Stimulated activated CD4-positive, alpha-beta T cell treated with anti-CD3 and anti-CD28 coated beads, Interleukin-12 subunit alpha, Interleukin-12 subunit beta, amount 100 ng/mL, for 24 hours (primary cell): ENCODE measurements around the gene PRDX6.
A peak's percentile ranks its signal among the peaks of the same experiment; 100 is the strongest.
"Not testable (repeated sequence)": the region's sequence is repeated elsewhere in the genome, so short reads cannot be mapped to it uniquely, and the experiment has no call there.

ENCODE experiments used
- DNase-seq, 2 experiments: peaks; one replicate each; pipeline ENCODE4 v3.0.0-alpha.2; 2020; ENCODE audit warnings: low read depth in 2 of 2

Gene PRDX6

DNA sequence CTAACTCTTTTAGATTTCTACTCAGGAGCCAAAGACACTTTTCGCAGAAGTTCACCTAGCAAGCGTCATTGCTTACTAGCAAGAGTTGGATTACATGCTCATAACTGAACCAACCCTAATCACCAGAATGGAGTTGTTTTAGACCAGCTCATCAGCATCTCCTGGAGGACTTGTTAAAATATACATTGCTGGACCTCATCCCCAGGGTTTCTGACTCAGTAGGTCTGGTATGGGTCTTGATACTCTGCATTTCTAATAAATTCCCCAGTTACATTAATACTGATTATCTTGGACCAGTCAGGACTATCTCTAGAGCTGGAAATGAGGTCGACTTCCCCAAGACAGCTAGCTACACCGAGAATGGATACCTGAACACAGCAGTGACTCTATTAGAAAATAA lies 9.7 kb upstream of the PRDX6 start:
- no peak for DNase-seq

DNA sequence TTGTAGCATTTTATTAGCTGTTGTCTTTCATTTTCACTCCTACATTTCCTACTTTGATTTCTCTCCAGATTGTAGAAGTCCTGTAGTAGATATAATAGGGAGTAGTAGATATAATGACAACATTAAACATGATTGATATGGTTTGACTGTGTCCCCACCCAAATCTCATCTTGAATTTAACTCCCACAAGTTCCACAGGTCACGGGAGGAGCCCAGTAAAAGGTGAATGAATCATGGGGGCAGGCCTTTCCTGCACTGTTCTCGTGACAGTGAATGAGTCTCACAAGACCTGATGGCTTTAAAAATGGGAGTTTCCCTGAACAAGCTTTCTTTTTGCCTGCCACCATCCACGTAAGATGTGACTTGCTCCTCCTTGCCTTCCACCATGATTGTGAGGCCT lies 7.5 kb upstream of the PRDX6 start:
- DNase-seq, result no peak

DNA sequence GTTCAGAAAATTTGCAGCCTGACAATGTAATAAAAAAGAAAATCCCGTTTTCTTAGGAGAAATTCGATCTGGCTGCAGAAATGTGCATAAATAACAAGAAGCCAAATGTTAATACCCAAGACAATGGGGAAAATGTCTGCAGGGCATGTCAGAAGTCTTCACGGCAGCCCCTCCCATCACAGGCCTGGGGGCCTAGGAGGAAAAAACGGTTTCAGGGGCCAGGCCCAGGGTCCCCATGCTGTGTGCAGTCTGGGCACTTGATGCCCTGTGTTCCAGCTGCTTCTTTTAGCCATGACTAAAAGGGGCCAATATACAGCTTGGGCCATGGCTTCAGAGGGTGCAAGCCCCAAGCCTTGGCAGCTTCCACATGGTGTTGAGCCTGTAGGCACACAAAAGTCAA lies 6.5 kb upstream of the PRDX6 start:
- DNase-seq, result no peak

DNA sequence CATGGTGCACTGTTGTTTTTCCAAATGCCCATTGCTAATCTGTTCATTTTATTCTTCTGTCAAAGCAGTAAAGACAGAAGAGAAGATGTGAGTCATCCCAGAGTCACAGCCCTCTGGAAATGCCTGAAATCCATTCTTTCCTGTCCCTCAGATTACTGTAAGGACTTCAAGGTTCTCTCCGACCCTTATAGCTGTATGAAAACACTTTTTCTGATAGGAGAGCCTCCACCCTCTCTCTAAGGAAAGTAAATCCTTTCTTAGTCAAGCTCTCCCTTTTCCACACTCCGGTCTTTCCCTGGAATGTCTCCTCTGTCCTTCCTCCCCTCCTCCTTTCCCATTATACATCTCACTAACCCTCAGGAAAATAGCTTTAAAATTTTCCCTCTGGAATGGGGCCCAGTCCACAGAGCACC lies 3.5 kb upstream of the PRDX6 start:
- no peak for DNase-seq

DNA sequence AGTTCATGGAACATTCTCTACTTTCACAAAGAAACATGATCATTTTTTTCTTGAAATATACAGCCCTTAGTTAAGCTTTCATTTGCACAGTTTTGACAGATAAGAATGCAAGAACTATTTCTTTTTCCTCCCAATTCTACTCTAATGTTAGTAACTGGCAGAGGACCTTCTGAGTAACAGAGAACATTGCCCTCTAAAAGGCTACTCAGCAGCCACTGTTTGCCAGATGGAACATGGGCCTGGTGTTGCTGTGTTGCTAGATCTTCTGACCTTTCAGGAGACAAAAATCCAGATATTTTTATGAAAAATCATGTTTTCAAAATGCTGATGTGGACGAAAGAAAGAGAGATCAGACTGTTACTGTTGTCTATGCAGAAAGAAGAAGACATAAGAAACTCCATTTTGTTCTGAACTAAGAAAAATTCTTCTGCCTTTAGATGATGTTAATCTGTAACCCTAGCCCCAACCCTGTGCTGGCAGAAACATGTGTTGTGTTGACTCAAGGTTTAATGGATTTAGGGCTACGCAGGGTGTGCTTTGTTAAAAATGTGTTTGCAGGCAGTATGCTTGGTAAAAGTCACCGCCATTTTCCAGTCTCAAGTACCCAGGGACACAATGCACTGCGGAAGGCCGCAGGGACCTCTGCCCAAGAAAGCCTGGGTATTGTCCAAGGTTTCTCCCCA lies 2.9 kb upstream of the PRDX6 start:
- DNase-seq, result no peak

DNA sequence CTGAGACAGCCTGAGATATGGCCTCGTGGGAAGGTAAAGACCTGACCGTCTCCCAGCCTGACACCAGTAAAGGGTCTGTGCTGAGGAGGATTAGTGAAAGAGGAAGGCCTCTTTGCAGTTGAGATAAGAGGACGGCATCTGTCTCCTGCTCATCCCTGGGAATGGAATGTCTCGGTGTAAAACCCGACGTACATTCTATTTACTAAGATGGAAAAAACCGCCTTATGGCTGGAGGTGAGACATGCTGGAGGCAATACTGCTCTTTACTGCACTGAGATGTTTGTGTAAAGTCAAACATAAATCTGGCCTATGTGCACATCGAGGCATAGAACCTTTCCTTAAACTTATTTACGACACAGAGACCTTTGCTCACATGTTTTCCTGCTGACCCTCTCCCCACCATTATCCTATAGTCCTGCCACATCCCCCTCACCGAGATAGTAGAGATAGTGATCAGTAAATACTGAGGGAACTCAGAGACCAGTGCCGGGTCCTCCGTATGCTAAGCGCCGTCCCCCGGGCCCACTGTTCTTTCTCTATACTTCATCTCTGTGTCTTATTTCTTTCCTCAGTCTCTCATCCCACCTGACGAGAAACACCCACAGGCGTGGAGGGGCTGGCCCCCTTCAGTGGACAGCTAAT lies 2.2 kb upstream of the PRDX6 start:
- not testable (repeated sequence) for DNase-seq

DNA sequence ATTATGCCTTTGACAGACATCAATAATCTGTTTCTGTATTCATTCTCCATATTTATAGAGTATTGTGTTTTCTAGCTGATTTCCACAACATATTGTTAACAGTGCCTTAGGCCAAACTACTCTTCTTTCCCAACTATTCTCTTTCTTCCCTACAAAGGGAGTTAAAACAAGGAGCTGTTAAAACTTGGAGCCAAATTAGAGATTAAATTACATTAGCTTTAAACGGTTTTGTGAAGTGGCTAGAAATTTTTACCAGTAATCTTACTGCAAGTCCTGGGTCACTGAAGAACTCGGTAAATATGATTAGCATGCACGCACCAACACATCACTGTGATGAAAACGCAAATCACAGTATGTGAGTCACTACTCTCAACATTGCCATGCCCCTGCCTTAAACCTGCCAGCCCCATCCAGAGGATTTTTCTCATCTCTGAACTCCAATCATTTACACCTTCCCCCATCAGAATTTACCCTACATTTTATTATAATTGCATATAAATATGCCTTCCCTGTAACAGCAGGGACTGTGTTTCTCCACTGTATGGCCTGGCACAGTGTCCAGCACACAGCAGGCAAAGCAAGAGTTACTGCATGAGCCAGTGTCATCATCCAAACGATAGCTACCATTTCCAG lies 1.5 kb upstream of the PRDX6 start:
- peak in 1 of 2 experiments; percentile 15 for DNase-seq

DNA sequence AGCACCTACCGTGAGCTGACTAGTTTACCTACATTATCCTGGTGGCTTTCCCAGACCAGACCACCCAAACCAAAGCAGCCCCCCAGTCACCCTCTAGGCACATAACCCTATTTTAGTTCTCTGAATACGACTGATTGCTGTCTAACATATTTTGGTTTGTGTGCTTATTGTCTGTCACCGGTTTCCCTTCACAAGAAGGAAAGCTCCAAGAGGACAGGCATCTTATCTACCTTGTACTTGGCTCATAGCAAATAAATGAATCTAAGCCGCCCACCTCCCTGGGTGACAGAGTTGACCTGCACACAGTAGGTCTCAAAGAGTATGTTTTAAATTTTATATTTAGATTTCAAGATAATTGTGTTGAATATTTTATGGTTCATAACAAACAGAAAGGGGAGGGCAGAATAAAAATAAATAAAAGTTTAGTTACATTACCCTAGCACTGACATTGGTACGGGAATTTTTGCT lies 904 bp upstream of the PRDX6 start:
- DNase-seq, result no peak

DNA sequence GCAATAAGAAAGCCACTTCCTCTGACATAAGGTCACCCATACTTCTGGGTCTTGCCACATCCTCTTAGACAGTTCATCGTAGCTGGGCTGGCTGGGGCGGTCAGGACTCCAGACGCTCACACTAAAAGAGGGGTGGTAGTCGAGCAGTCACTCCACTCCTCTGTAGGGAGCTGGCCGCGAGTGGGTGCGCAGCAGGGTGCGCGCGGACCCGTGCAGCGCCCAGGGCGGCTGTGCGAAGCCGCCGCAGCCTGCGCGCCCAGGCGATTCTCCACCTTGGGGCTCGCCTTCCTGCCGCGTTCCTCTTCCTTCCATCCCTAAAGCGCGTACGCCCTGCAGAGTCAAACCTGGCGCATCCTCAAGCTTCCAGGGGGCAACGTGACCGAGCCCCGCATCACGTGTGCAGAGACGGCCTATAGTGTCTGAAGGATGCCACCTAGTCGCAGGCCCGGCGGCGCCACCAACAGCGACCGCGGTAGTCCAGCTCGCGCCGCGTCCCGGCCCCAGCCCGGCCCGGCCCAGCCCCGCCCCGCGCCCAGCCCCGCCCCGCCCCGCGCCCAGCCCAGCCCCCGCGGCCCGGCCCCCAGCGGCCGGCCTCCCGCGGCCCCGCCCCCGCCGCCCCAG lies 360 bp upstream of the PRDX6 start:
- peak; percentile 74 to 79 for DNase-seq

DNA sequence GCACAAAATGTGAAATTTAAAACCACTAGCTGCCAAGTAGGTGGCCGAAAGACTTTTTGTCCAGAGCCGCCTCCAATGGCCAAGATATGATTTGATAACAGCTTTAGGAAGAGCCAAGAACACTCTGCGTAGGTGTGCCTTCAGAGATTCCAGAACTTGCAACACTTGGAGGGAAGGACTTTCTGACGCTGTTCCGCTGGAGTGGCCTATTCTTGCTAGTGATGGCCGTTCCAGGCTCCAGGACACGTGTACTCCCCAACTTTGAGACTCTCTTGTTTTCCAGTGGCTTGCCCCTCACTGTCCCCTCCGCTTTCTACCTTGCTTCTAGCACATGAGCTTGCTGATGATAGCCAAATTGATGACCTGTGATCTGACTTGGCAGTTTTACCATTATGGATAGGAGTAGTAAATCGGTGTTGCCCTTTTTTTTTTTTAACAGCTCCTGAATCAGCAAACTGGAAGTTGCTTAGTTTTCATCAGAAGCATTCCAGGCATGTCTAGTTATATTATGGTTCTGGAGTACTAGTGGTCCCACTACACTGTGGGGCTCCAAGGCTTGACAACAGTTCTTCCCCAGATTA lies 1.0 kb downstream of the PRDX6 start:
- DNase-seq, result no peak

DNA sequence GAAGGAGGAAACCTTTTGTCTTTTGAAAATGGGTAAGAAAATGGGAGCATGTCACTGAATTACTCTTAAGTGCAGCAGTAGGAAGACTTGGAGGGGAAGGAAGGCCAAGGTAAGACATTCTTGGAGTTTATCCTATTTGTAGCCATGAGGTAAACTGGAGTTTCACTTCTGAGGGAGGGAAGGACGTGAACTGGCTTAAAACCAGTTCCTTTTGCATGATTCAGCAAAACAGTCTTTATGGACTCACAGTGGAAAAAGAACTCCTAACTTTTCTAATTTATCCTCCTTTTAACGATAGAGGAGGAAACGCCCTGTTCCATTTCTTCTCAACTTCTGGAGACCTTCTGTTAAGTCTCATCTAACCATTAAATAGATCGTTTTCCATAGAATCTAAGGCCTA lies 2.5 kb downstream of the PRDX6 start:
- no peak for DNase-seq

DNA sequence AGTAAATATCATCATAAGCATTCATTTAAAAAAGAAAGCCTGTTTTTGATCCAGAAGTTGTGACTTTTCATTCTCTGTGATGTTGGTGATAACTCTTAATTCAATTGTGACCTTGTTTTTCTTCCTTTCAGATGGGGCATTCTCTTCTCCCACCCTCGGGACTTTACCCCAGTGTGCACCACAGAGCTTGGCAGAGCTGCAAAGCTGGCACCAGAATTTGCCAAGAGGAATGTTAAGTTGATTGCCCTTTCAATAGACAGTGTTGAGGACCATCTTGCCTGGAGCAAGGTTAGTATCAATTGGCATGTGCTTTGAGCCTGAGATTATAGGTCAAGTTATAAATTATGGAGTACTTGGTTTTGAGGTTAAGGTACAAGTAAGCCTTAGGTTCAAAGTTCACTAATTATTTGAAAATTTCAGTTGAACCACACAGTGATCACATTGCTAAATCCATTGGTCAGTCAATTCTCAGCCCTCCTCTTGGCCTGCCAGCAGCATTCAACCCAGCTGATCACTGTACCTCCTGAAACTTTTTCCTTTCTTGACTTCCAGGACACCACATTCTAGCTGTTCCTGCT lies 4.1 kb downstream of the PRDX6 start:
- DNase-seq, result no peak

DNA sequence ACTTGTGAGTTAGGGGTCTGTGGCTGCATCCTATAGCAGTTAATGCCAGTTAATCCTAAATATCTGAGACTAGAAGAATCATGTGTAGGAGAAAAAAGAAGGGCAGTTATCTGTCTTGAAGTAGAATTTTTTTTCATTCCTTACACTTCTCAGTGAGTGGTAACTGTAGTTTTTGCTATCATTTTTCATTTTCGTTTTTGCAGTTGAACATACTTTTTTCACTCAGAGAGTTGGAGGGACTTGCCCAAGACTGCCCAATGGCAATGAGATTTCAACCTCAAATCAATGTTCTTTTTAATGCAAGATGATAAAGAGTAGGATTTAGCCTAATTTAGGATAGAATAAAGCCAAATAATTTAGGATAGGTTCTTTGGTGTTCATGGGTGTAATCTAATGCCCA lies 5.5 kb downstream of the PRDX6 start:
- DNase-seq, result no peak

DNA sequence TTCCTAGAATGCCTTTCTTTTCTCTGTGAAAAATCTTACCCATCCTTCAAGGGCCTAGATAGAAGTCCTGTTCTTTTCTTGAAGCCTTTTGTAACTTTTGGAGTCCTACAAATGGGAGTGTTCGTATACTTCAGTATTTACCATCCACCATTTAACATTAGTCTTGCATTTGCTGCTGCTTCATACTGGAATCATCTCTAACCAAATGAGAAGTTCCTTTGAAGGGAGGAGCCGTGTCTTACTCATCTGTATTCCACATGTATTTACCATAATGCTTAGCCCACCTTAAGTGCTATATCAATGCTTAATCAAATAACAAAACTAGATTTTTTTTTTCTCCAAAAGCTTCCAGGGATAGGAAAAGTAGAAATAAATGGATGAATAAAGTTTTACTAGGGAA lies 7.1 kb downstream of the PRDX6 start:
- no peak for DNase-seq

DNA sequence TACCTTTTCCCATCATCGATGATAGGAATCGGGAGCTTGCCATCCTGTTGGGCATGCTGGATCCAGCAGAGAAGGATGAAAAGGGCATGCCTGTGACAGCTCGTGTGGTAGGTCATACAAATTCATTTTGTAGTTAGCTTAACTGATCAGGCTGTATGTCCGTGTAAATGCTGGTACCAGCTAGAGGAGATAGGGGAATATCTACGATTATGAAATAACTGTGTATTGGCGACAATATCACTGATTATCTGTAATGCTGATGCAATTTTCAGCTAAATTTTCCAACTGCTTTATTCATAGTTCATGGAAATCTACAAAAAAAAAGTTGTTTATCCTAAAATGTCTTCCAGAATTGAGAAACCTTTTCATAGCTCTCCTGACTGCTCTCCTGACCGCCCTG lies 8.3 kb downstream of the PRDX6 start:
- no peak for DNase-seq

DNA sequence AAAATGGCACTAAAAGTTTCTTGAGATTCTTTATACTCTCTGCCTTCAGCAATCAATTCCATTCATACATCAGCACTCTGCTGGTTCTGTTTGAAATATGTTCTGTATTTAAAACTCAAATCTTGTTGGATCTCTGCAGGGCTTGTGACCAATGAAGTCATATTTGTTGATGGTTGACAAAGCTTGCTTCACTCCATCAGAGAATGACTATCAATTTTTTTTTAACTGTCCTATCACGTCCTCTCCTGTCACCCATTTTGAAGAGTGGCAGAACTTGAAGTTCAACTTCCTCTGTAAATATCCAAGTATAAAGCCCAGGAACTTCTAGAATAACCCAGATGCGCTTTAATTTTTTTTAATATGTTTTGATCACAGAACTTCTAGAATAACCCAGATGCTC lies 10.9 kb downstream of the PRDX6 start:
- no peak for DNase-seq

DNA sequence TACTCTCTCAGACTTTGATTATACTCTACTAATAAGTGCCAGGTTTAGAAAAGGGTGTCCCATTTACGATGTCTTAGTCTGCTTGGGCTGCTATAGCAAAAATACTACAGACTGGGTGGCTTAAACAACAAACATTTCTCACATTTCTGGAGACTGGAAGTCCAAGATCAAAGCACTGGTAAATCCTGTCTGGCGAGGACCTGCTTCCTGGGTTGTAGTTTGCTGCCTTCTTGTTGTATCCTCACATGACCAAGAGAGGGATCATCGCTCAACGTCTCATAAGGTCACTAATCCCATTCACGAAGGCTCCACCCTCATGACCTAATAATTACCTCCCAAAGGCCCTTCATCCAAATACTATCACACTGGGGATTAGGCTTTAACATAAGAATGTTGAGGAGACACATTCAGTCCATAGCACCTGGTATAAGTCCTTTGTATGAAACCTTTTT lies 12.0 kb downstream of the PRDX6 start:
- DNase-seq, result no peak

DNA sequence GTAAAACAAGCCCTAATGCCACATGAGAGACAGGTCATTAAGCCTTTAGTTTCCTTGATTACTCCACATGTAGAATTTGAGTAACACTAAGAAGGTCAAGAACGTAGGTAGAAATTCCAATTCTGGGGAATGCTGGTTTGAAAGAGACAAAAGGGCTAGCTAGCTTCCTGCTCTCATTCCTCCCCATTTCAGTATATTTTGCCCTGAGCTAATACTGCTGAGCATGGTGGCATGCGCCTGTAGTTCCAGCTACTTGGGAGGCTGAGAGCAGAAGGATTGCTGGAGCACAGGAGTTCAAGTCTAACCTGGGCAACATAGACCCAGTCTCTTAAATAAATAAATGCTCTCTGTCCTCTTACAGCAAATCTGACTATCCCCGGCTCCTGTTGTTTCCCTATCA lies 12.8 kb downstream of the PRDX6 start:
- no peak for DNase-seq

DNA sequence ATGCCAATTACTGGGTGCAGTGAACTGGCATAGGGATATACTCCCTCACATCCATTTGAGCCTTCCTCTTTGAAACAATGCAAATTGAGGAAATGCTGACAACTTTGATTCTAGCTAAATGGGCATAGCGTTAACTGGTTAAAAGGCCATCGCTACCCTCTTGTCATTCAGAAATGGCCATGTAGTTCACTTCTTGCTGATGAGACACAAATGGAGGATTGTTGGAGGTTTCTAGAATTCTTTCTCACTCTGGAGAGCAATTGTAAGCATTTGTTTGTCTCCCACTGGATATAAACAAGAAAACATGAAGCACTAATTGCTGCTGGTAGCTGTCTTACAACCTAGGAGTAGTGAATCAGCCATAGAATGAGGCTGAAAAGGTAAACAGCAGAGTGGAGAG lies 14.4 kb downstream of the PRDX6 start:
- no peak for DNase-seq

DNA sequence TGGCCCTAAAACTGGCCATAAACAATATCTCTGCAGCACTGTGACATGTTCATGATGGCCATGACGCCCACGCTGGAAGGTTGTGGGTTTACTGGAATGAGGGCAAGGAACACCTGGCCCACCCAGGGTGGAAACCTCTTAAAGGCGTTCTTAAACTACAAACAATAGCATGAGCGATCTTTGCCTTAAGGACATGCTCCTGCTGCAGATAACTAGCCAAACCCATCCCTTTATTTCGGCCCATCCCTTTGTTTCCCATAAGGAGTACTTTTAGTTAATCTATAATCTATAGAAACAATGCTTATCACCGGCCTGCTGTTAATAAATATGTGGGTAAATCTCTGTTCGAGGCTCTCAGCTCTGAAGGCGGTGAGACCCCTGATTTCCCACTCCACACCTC lies 16.0 kb downstream of the PRDX6 start:
- not testable (repeated sequence) for DNase-seq

DNA sequence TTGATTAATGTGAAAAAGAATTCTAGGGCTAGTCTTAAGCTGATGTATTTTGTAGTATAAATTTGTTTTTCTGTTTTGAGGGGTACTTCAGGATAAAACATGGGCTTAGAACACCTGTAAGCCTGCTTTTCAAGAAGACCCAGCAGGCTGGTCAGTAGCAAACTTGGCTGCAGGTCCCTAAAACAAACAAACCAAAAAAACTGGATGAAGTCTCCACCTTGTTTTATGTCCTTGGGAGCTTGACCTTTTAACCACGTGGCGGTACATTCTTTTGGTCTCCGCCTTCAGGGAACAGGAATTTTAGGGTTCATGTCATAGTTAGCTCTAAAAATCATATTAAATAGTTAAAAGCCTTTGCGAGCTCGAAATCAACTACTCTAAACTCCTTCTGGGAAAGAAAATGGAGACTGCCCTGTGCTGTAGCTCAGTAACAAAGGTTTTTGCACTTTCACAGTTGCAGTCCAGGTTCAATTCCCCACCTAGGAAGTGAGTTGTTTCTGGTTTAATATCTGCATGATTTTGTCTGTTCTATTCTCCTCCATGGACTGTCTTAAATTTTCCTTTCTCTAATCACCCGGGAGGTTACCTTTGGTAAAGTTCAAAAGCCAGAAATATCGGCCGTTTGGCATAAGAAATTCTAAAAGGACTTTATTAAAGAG lies 18.6 kb downstream of the PRDX6 start:
- DNase-seq, result no peak
